Limb (tissue), 2 donors: Measurements from ENCODE around the gene PIK3C2B.
"Not testable (repeated sequence)": the region's sequence is repeated elsewhere in the genome, so short reads cannot be mapped to it uniquely, and the experiment has no call there.

Experiments
- DNase-seq, 2 donors: peaks; one replicate each; pipeline ENCODE4 v3.0.0-alpha.2; 2016; ENCODE audit errors: extremely low spot score in 2 of 2

PIK3C2B gene

GRCh38 chr1:204494281-204495077 lies at the start of gene PIK3C2B:
PIK3C2B (minus strand) TSS chr1:204494805; CDS start chr1:204469802, 25,003 bp downstream.
- peak; percentile 85 to 89 for DNase-seq

- no peak for DNase-seq
These were observed 49.7 kb upstream of the PIK3C2B start for GRCh38 chr1:204544321-204544720.

- DNase-seq = no peak
These were observed 47.0 kb upstream of the PIK3C2B start for GRCh38 chr1:204541626-204542025.

GRCh38 chr1:204532832-204533231 lies 38.2 kb upstream of the PIK3C2B start:
- DNase-seq = no peak

- no peak for DNase-seq
These were observed 36.3 kb upstream of the PIK3C2B start for GRCh38 chr1:204530932-204531331.

GRCh38 chr1:204529371-204529895 lies 34.8 kb upstream of the PIK3C2B start:
- no peak for DNase-seq

- no peak for DNase-seq
These were observed 34.1 kb upstream of the PIK3C2B start for GRCh38 chr1:204528677-204529076.

GRCh38 chr1:204528241-204528640 lies 33.6 kb upstream of the PIK3C2B start:
- no peak for DNase-seq

- DNase-seq = no peak
These were observed 30.4 kb upstream of the PIK3C2B start for GRCh38 chr1:204524986-204525385.

- no peak for DNase-seq
These were observed 29.1 kb upstream of the PIK3C2B start for GRCh38 chr1:204523605-204524215.

- DNase-seq = not testable (repeated sequence)
These were observed 27.4 kb upstream of the PIK3C2B start for GRCh38 chr1:204521941-204522521.

GRCh38 chr1:204520834-204521709 lies 26.5 kb upstream of the PIK3C2B start:
- no peak for DNase-seq

- not testable (repeated sequence) for DNase-seq
These were observed 22.8 kb upstream of the PIK3C2B start for GRCh38 chr1:204517382-204517781.

- DNase-seq = peak; percentile 93 to 96
These were observed 21.7 kb upstream of the PIK3C2B start, which contains the start of gene MDM4 for GRCh38 chr1:204516180-204516879. MDM4 (plus strand) TSS chr1:204516406; CDS start chr1:204525519, 9,113 bp downstream.

GRCh38 chr1:204514828-204515227 lies 20.2 kb upstream of the PIK3C2B start:
- no peak for DNase-seq

GRCh38 chr1:204513117-204513716 lies 18.6 kb upstream of the PIK3C2B start:
- DNase-seq = no peak

- no peak for DNase-seq
These were observed 16.8 kb upstream of the PIK3C2B start for GRCh38 chr1:204511366-204511765.

- DNase-seq = no peak
These were observed 14.6 kb upstream of the PIK3C2B start for GRCh38 chr1:204509186-204509635.

GRCh38 chr1:204507317-204508105 lies 12.9 kb upstream of the PIK3C2B start:
- peak; percentile 55 to 69 for DNase-seq
